ENCODE measurements around the gene ANKLE1.
A peak's percentile ranks its signal among the peaks of the same experiment; 100 is the strongest.
"Not testable (repeated sequence)": the region's sequence is repeated elsewhere in the genome, so short reads cannot be mapped to it uniquely, and the experiment has no call there.

Gene ANKLE1

DNA sequence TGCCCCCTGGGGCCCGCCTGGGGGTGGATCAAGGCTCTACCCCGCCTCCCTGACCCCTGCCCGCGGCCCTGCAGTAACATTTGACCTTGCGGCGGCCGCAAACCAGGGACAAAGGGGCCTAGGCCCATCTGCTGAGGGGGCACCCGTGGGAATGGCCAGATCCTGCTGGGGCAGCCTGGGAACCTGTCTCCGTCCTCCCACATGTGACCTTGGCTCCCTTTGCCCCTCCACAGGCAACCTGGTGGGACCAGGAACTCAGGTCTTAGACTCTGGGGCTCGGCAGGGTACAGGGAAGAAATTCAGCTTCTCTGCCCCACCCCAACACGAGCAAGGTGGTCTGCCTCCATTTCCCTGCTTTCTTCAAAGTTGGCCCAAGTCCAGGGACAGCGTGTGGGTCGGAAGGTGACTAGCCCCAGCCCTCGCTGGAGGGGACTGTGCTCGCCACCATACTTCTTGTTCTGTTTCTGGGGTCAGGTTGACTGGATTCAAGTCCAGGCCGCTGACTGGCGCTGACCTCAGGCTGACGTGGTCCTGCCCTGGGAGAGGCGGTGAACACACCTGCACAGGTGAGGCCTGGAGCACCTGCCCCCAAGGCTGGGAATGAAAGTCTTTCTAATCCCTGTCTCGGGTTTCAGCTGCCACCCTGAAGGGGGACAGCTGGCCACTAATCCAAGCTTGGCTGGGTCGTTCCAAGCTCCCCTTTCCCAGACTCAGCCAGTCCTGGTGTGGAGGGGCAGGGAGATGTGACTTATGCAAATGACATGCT is 33.5 kb upstream of the ANKLE1 start:
- no peak for DNase-seq

DNA sequence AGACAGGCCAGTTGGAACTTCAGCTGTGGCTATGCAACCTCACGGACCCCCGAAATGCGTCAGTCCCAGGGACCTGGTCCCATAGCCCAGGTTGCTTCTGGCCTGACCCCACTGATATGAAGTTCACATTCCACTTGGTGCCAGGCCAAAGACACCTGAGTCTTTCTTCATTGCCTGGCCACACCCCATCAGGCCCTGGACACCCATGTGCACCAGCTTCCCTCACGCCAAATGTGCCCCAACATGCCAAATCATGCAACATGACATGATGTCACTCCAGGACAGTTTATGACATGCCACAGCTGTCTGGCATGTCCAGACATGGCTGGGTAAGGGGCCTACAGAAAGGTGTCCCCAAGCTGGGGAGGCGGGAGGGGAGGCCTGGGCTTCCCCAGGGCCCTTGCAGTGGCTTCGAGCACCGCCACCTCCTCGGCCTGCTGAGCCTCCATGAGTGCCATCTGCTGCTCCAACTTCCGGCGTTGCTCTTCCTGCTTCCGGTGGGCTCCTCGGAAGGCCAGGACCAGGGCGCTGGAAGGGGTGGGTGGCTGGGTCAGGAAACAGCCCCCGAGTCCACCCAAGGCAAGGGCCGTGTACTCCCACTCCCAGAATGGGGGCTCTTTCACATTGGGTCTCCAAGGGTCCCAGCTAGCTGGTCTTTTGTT is 31.7 kb upstream of the ANKLE1 start:
- no peak for DNase-seq

DNA sequence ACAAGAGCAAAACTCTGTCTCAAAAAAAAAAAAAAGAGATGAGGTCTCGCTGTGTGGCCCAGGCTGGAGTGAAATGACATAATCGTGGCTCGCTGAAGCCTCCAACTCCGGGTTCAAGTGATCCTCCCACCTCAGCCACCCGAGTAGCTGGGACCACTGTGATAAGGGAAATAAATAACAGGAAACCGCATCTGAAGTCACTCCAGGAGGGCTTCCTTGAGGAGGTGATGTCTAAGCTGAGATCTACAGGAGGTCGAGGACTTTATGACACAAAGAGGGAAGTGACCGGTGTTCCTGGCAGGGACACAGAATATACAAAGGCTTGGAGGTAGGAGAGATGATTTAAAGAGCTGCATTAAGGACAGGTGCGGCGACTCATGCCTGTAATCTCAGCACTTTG is 27.1 kb upstream of the ANKLE1 start:
- DNase-seq: no peak

DNA sequence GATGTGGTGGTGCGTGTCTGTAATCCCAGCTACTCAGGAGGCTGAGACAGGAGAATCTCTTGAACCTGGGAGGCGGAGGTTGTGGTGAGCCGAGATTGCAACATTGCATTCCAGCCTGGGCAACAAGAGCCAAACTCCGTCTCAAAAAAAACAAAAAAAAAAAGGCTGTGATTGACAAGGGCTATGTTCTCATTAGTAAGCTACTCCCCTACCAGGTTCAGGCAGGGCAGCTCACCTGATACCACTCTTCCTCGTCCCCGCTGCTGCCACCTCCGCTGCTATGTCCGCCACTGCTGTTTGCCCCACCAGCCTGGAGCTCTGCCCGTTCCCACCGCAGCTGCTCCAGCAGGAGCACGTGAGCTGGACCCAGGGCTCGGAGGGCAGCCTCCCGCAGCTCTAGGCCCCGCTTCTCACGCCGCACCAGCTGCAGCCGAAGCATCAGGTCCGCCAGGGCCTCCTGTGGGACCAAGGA is 26.5 kb upstream of the ANKLE1 start:
- no peak for DNase-seq

DNA sequence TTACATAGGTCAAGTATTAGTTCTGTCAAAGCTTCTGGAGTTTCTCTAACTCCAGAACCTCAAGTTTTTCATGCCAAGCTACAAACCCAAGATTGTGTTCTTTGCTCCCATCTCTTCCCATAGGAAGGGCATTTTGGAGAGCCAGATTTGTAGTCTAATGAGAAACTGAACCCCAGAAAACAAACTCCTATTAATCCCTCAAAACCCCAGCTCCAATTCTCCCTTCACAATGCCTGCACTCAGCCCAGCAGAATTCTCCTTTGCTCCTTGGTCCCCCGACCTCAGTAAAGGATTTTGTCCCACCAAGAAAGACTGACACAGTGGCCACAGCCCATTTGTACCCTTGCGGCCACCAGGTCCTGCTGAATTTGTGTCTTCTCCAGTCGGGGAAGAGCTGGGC is 25.6 kb upstream of the ANKLE1 start:
- no peak for DNase-seq

DNA sequence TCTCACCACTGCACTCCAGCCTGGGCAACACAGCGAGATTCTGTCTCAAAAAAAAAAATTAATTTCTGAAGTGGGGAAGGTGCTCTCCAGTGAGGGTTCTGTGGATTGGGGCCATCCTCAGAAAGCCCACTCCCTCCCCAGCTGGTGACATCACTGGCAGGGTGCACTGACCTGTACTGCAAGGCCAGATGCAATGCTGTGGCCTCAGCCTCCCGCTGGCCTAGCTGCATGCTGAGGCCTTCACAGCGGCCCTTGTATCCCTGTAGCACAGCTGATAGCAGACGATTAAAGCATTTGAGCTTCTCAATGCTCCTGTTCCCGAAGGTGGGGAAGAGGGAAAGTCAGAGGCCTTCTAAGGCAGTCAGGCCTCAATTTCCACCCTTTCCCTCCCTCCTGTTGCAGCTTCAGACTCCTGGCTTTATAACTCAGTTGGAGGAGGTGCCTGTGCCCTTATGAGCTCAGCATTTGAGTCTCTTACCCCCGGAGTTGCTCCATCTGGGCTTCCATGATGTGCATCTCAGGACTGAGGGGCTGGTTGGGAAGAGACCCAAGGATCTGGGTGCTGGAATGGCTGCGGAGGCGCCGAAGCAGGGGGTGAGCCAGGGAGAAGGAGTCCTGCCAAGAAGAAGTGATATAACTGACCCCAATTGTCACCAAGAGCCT is 22.5 kb upstream of the ANKLE1 start:
- no peak for DNase-seq

DNA sequence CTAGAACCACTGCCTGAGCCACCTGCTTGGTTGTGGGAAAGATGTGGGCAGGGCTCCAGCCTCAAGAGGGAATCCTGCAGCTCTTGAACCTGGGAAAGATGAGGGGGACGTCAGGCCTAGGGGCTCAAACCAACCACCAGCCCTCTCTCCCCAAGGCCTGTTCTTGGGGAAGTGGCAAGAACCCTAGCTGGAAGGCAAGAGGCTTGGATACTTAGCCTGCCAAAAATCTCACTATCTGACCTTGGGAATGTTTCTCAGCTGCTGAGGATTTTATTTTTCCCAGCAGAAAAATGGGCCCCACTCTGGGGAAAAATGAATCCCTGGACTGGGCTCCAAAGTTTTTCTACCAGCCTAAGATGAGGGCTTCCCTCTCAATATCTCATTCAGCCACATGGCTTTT is 21.8 kb upstream of the ANKLE1 start:
- no peak for DNase-seq

DNA sequence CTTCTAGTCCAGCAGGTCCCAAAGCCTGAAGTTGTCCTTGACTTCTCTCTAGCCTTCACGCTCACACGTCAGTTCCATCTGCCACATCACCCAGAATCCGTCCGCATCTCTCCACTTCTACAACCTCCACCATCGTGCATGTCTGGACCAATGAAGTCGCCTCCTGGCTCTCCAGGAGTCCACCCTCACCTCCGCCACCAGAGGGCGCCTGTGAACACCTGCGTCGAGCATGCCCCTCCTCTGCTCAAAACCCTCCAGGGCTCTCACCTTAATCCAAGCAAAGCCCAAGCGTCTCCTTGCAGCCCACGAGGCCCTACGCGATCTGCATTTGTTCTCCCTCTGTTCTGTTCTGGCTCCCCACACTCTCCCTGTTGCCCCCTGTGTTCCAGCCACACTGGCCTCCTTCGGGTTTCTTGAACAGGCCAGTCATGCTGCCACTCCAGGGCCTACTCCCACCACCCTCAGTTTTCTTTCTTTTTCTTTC is 20.8 kb upstream of the ANKLE1 start:
- DNase-seq: peak; percentile 94

DNA sequence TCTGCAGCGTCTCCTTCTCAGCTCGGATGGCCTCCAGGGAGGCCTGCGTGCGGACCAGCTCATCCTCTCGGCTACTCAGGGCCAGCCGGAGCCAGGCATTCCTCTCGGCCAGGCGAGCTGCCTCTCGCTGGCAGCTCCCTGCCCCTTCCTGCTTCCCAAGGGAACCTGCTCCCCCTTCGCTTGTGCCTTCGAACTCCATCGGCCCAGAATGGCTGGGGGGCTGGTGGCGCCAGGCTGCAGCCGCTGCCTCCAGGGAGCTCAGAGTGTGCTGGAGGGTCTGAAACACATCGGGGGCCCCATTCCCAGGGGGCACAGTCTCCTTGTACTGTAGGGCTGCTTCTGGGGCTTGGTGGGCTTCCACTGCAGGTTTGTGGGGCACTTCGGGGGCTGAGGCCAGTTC is 19.1 kb upstream of the ANKLE1 start:
- no peak for DNase-seq

DNA sequence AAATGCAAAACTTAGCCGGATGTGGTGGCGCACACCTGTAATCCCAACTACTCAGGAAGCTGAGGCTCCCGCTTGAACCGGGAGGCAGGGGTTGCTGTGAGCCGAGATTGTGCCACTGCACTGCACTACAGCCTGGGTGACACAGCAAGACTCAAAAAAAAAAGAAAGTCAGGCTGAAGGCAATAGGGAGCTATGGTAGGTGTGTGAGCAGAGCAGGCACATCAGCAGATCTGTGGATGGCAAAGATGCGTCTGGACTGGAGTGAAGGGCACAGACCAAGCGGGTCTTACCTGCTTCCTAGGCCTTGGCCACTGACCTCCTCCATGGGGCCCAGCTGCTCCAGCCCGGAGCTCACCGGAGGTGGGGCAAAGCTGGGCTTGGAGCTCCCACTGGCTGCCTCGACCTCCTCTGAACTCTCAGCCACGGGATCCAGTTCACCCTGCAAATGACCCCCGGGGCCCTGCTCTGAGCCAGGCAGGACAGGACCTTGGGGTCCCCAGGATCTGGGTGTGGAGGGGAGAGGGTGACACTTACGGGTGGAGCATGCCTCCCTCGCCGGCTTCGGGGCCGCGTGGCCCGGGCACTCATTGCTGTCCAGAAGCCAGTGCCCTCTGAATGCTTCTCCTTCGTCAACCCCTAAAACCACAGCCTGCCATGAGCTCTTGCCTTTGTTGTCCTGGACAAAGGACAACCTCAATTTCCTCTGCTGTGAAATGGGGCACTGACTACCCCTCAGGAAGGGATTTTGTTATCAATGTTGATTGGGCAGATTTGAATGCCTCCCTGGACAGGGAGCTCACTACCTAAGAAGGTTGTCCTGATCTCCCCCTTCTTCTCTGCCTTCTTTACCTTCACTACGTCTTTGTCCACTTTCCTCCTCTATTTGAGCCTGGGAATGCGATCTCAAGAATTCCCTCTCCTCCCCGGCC is 17.7 kb upstream of the ANKLE1 start:
- no peak for DNase-seq

DNA sequence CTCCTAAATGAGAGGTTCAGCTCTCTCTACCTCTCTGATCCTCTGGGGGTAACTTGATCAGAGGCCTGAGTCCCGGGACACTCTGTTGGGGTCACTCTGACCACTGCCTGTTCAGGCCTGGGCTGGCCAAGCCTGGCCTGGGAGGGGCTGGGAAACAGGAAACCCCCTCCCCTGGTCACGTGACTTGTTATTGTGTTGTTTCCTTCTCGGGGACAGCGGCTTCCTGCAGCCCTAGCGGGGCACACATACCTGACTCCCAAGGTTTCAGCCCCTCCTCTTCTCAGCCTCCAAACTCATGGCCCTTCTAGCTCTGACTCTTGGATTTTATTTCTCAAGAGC is 17.1 kb upstream of the ANKLE1 start, which contains the start of gene USHBP1:
USHBP1 (minus strand) TSS at position 105 of the 339 bp plus-strand sequence. CDS start 446 bp downstream, outside the sequence.
- DNase-seq: no peak

DNA sequence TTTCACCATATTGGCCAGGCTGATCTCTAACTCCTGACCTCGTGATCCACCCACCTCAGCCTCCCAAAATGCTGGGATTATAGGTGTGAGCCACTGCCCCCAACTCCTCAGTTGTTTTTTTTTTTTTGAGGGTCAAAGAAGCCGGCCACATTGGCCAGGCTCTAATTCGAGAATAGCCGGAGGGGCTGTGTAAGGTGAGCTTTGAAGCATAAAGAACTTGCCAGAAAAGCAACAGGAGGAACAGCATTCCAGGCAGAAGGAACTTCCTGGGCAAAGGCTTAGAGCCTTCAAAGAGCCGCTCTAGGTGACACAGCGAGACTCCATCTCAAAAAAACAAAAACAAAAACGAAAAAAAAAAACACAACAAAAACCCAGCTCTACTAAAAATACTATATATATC is 15.7 kb upstream of the ANKLE1 start:
- no peak for DNase-seq

DNA sequence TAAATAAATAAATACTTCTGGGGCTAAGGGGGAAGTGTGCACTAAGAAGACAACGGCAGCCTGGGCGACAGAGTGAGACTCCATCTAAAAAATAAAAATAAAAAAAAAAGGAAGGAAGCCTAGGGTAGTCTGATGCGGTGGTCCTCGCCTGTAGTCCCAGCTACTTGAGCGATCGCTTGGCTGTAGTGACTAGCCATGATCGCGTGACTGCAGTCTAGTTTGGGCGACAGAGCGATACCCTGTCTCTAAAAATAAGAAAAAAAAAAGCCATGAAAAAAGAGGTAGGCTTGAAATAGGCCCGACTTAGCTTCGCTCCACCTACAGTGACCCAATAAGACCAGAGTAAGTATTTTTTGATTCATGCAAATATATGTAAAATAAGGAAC is 15.1 kb upstream of the ANKLE1 start:
- no peak for DNase-seq

DNA sequence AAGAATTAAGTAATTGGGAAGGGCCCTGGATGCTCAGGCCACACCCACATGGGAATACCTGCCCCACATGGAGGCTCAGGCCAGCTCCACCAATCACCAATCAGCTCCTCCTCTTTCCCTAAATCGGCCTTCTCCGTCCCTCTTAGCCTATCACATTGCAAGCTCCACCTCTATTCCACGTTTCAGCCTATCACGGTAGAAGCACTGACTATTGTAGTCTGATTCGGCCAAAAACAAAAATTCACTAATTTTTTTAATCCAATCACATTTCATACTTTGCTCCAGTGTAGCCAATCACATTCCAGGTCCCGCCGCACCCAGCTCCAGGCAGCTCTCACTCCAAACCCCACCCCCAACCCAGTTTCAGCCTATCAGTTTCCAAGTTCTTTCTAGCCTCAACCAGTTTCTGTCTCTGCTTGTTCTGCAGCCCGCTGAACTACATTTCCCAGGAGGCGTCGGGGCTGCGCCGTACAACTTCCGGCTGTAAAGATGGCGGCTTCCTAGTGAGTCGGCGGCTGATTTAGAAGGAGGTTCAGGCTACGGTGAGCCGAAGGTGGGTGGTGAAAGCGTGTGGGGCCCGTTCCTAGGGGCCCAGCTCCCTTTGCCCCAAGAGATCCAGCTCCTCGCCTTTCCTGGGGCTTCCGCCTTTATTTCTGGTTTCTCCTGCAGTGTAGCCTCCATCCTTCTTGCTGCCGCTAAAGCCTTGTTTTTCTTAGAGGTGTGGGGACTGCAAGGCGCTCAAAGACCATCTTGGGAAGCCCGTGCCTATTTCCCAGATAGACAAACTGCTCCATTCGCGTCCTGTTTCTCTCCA is 14.5 kb upstream of the ANKLE1 start, which contains the start of gene BABAM1:
BABAM1 (plus strand) TSS at position 469 of the 814 bp plus-strand sequence. CDS start 1,364 bp downstream, outside the sequence.
- DNase-seq: peak; percentile 99

DNA sequence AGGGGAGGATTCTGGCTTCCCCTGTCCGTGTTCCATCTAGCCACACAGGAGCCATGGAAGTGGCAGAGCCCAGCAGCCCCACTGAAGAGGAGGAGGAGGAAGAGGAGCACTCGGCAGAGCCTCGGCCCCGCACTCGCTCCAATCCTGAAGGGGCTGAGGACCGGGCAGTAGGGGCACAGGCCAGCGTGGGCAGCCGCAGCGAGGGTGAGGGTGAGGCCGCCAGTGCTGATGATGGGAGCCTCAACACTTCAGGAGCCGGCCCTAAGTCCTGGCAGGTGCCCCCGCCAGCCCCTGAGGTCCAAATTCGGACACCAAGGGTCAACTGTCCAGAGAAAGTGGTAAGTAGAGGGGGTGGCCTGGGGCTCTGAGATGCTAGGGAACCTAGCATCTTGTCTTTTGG is 12.9 kb upstream of the ANKLE1 start:
- no peak for DNase-seq

DNA sequence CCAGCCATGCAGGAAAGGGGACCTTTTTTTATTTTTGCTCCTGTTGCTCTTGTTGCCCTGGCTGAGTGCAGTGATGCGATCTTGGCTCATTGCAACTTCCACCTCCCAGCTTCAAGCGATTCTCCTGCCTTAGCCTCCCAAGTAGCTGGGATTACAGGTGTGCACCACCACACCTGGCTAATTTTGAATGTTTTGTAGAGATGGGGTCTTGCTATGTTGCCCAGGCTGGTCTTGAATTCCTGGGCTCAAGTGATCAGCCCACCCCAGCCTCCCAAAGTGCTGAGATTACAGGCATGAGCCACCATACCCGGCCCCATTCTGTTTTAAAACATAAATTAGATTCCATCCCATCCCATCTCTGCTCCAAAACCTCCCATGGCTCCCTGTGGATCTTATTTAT is 6.8 kb upstream of the ANKLE1 start:
- DNase-seq: not testable (repeated sequence)

DNA sequence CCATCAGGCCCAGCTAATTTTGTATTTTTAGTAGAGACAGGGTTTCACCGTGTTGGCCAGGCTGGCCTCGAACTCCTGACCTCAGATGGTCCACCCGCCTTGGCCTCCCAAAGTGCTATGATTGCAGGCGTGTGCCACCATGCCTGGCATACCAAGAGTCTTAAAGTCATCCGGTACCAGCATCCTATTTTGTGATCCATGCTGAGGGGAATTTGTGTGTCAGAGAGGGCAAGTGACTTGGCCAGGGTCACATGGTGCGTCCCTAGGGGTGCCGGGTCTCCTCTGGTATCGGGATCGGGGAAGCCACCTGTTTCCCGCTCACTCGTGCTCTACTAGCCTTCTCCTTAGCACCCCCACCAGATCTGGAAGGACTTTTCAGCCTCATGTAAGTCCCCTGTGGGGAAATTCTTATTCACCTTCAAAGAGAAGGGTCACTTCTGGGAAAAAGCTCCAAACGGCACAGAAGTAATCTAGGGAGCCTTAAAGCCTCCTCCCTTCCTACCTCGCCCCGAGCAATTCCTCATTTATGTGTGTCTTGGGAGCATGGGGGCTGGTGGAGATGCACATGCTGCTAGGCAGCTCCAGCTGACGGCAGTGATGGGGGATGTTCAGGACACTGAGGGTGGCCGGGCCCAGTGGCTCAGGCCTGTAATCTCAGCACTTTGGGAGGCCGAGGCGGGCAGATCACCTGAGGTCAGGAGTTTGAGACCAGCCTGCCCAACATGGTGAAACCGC is 6.1 kb upstream of the ANKLE1 start:
- DNase-seq: no peak

DNA sequence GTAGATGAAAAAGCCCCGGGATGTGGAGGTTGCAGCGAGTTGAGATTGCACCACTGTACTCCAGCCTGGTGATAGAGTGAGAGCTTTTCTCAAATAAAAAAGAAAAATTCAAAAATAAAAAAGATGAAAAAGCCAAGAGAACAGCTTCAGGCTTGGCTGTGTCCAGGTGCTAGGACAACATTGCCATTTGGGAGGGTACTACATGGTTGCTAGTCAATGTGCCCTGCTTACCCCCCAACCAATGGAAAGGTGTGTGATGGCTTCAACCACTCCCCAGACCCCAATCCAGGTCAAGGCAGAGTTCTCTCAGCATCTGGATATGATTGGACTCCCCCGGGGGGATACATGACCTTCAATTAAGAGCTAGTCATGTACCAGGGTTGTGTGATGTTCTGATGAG is 2.3 kb upstream of the ANKLE1 start:
- DNase-seq: no peak

DNA sequence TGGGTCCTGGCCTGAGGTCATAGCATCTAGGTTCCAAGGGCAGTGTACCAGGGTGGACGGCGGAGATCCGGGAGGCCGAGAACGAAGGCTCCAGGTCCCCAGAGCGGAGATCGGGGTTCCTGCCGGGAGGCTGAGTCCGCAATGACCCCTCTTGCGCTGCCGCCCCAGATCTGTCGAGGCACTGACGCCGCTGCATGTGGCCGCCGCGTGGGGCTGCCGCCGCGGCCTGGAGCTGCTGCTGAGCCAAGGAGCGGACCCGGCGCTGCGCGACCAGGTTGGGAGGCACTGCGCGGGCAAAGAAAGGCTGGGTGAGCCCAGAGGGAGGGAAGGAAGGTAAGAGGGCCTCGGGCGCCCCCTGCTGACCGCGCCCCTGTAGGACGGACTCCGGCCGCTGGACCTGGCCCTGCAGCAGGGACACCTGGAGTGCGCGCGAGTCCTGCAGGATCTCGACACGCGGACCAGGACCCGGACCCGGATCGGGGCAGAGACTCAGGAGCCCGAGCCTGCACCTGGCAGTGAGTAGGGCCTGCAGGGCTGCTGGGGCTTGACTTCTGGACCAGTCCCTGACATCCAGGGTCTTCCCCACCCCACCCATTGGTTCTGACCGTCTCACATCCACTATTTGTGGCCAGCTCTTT is 906 bp downstream of the ANKLE1 start:
- peak; percentile 86 for DNase-seq

DNA sequence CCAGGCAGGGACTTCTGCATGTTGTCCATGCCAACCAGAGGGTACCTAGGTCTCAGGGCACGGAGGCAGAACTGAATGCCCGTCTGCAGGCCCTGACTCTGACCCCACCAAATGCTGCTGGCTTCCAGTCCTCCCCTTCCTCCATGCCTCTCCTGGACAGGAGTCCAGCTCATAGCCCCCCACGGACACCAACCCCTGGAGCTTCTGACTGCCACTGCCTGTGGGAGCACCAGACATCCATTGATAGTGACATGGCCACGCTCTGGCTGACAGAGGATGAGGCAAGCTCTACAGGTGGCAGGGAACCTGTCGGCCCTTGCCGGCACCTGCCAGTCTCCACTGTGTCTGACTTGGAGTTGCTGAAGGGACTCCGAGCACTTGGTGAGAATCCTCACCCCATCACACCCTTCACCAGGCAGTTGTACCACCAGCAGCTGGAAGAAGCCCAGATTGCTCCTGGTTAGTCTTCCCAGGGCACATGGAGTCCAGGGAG is 1.8 kb downstream of the ANKLE1 start:
- no peak for DNase-seq

Data from activated CD4-positive, alpha-beta T cell treated with anti-CD3 and anti-CD28 coated beads, Interleukin-10, Interleukin-2, amounts not matched to agents 100 ng/mL and 50 ng/mL, durations not matched to agents 16 hours and 8 hours (primary cell).